Astrocyte (in vitro differentiated cells and primary cell): Measurements from ENCODE around the gene RAPGEF3.

Experiments
- EZH2 ChIP-seq: IDR thresholded peaks from 2 replicates; pipeline ENCODE4 v1.6.1; 2012; ENCODE audit warnings: mild to moderate bottlenecking, low read length, inconsistent platforms; ENCODE audit not compliant: insufficient read depth
- TF ChIP-seq, protein P1 (sequence below): IDR thresholded peaks from 2 replicates; pipeline ENCODE4 v1.5.1; 2011; ENCODE audit warnings: low read depth, mild to moderate bottlenecking, inconsistent platforms, low read length, moderate library complexity; ENCODE audit not compliant: insufficient read depth

- TF ChIP-seq, protein P1, sequence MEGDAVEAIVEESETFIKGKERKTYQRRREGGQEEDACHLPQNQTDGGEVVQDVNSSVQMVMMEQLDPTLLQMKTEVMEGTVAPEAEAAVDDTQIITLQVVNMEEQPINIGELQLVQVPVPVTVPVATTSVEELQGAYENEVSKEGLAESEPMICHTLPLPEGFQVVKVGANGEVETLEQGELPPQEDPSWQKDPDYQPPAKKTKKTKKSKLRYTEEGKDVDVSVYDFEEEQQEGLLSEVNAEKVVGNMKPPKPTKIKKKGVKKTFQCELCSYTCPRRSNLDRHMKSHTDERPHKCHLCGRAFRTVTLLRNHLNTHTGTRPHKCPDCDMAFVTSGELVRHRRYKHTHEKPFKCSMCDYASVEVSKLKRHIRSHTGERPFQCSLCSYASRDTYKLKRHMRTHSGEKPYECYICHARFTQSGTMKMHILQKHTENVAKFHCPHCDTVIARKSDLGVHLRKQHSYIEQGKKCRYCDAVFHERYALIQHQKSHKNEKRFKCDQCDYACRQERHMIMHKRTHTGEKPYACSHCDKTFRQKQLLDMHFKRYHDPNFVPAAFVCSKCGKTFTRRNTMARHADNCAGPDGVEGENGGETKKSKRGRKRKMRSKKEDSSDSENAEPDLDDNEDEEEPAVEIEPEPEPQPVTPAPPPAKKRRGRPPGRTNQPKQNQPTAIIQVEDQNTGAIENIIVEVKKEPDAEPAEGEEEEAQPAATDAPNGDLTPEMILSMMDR, result no peak
- no peak for TF ChIP-seq EZH2
These were observed 21.3 kb upstream of the RAPGEF3 start for GRCh38 chr12:47779943-47780504.
